Ovary (tissue), 9 donors: Measurements from ENCODE around the gene DBT. TPM values are rescaled to one million over a fixed set of nuclear protein-coding genes. Genes with fewer than 3 reads are reported as not detected.
"Not testable (repeated sequence)": the region's sequence is repeated elsewhere in the genome, so short reads cannot be mapped to it uniquely, and the experiment has no call there.

ENCODE experiments used
- DNase-seq, 5 donors: peaks; one replicate each; pipeline ENCODE4 v3.0.0-alpha.2; 2019 to 2020
- H3K27ac ChIP-seq, 2 donors: fragments of 200-600 bp; one replicate each; pipeline versions ENCODE4 v1.5.1 to v1.8.0; 2019 to 2022
- H3K27me3 ChIP-seq: fragments of 200-600 bp; one replicate; pipeline ENCODE4 v1.8.0; 2022
- H3K36me3 ChIP-seq: fragments of 200-600 bp; sonication (generic); one replicate; pipeline ENCODE4 v1.5.1; 2019
- H3K4me1 ChIP-seq: one replicate; pipeline ENCODE4 v1.8.1; 2013; ENCODE audit warnings: mild to moderate bottlenecking, moderate library complexity; ENCODE audit not compliant: insufficient read depth
- H3K4me3 ChIP-seq: fragments of 200-600 bp; sonication (generic); one replicate; pipeline ENCODE4 v1.5.1; 2017
- H3K9me3 ChIP-seq, 2 donors: fragments of 200-600 bp in 1 of 2; sonication (generic) in 1 of 2; one replicate each; pipeline versions ENCODE4 v1.5.1 to v1.8.1; 2013 to 2019; ENCODE audit warnings: mild to moderate bottlenecking in 1 of 2, moderate library complexity in 1 of 2
- EP300 ChIP-seq: sonication (generic); formaldehyde crosslinking; IDR thresholded peaks from one replicate; pipeline ENCODE4 v1.6.1; 2017; ENCODE audit warnings: antibody characterized with exemption
- POLR2A ChIP-seq: fragments of 450-650 bp; IDR thresholded peaks from one replicate; pipeline ENCODE4 v1.6.1; 2017; ENCODE audit warnings: antibody characterized with exemption, mild to moderate bottlenecking, moderate library complexity
- WGBS, 3 donors: extraction: QIAGEN DNeasy Blood & Tissue Kit in 1 of 3; methylation state at CpG; one replicate each; pipeline versions ENCODE4 v1.1.5 to v1.1.7; 2013 to 2017; 5-methylcytosine and 5-hydroxymethylcytosine counted together
- intact Hi-C, 4 donors: fragments of 100-400 bp; cut with DNase I; formaldehyde crosslinking; loops; one replicate each; pipeline versions ENCODE4 v1.11.0 to v1.15.1; 2022 to 2023
- polyA plus RNA-seq, 2 donors: library from polyadenylated mRNA; stranded (reverse); fragments of 200-250 nt in 1 of 2; fragments of 350-450 nt in 1 of 2; fragmentation: Illumina TruSeq in 1 of 2; extraction: RNeasy Lipid Tissue Mini Kit (QIAGEN cat#74804) in 1 of 2; gene quantifications; one replicate each; pipeline ENCODE4 v1.2.3, GENCODE V29; 2013 to 2014
- total RNA-seq, 7 donors: library from RNA; depleted of rRNA in 2 of 7; stranded (reverse); fragments of >200 nt in 2 of 7; fragmentation: NEBNext Ultra II Directional in 3 of 7; extraction: Animal tissue kit (Norgen Biotek cat#: 25700) in 3 of 7; gene quantifications; one replicate each; pipeline versions ENCODE4 v1.1.0 to v1.2.4, GENCODE V29; 2016 to 2023
- TF ChIP-seq, protein P1 (sequence below), 3 donors: fragments of 450-650 bp in 2 of 3; fragments of 200-600 bp in 1 of 3; IDR thresholded peaks; one replicate each; pipeline versions ENCODE4 v1.5.1 to v1.8.0; 2016 to 2022; ENCODE audit warnings: antibody characterized with exemption in 3 of 3, mild to moderate bottlenecking in 1 of 3
- donor health status: DM: no; HTN: no; CAD: no; lungs with moderate emphysema.
- donor health status: DM: no; HTN: no; CAD: no.
- donor health status: Bipolar disorder and iron deficiency.
- donor health status: DM: yes; HTN: yes; CAD: no.
- donor health status: DM: no; HTN: no; CAD: no.
- donor health status: DM: yes; HTN: yes; CAD: no.

DBT gene
- total and polyA plus RNA-seq, 9 donors, result 5.5 to 17.4 (median 14.8) TPM

- Histone ChIP-seq H3K27me3 (no peaks in the 10 kb centered on the region), H3K4me3 (no peak overlapping the region), H3K4me1 (no peaks in the 10 kb centered on the region), H3K27ac (no peak overlapping the region), H3K9me3 (no peaks in the 10 kb centered on the region), H3K36me3 (no peaks in the 10 kb centered on the region)
- intact Hi-C loops, result no loop called here
- TF ChIP-seq, protein P1, sequence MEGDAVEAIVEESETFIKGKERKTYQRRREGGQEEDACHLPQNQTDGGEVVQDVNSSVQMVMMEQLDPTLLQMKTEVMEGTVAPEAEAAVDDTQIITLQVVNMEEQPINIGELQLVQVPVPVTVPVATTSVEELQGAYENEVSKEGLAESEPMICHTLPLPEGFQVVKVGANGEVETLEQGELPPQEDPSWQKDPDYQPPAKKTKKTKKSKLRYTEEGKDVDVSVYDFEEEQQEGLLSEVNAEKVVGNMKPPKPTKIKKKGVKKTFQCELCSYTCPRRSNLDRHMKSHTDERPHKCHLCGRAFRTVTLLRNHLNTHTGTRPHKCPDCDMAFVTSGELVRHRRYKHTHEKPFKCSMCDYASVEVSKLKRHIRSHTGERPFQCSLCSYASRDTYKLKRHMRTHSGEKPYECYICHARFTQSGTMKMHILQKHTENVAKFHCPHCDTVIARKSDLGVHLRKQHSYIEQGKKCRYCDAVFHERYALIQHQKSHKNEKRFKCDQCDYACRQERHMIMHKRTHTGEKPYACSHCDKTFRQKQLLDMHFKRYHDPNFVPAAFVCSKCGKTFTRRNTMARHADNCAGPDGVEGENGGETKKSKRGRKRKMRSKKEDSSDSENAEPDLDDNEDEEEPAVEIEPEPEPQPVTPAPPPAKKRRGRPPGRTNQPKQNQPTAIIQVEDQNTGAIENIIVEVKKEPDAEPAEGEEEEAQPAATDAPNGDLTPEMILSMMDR (IDR thresholded peaks at IDR 0.05), result no peak
- TF ChIP-seq POLR2A (no peak), EP300 (no peak)
- WGBS, 3 donors, result 96 to 97% (median 97%) methylated on average over 36 to 37 of the region's 37 CpGs
- no peak for DNase-seq
These were observed 36.5 kb downstream of the DBT start for GRCh38 chr1:100213141-100213540.

- intact Hi-C loops, result no loop called here
- no peaks in the 10 kb centered on the region for H3K36me3 ChIP-seq
- WGBS, 3 donors, result 95 to 98% (median 97%) methylated on average over 2 of the region's 2 CpGs
These were observed 43.3 kb downstream of the DBT start for GRCh38 chr1:100206301-100206700.

GRCh38 chr1:100205593-100205992 lies 44.0 kb downstream of the DBT start:
- H3K4me1 ChIP-seq, H3K4me3 ChIP-seq, H3K27ac ChIP-seq, intact Hi-C loops, H3K27me3 ChIP-seq, H3K9me3 ChIP-seq, DNase-seq, H3K36me3 ChIP-seq: not testable (repeated sequence)
- 97 to 100% (median 98%) methylated on average over 2 of the region's 2 CpGs for WGBS, 3 donors

More at GRCh38 chr1:100206301-100206700, 43.3 kb downstream of the DBT start:
- Histone ChIP-seq H3K4me3 (no peak overlapping the region), H3K4me1 (no peaks in the 10 kb centered on the region), H3K27ac (no peak overlapping the region), H3K9me3 (no peaks in the 10 kb centered on the region), H3K27me3 (no peaks in the 10 kb centered on the region)
- TF ChIP-seq, protein P1 (IDR thresholded peaks at IDR 0.05), result no peak
- TF ChIP-seq POLR2A, result no peak
- DNase-seq, result no peak

DNA sequence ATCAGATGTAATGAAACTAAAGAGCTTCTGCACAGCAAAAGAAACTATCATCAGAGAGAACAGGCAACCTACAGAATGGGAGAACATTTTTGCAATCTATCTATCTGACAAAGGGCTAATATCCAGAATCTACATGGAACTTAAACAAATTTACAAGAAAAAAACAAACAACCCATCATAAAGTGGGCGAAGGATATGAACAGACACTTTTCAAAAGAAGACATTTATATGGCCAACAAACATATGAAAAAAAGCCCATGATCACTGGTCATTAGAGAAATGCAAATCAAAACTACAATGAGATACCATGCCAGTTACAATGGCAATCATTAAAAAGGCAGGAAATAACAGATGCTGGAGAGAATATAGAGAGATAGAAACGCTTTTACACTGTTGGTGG lies 44.5 kb downstream of the DBT start:
- H3K4me3 ChIP-seq, H3K36me3 ChIP-seq, intact Hi-C loops, H3K4me1 ChIP-seq, H3K27ac ChIP-seq, DNase-seq, H3K9me3 ChIP-seq, H3K27me3 ChIP-seq: not testable (repeated sequence)
- 96 to 99% (median 98%) methylated on average over 2 of the region's 2 CpGs for WGBS, 3 donors

DNA sequence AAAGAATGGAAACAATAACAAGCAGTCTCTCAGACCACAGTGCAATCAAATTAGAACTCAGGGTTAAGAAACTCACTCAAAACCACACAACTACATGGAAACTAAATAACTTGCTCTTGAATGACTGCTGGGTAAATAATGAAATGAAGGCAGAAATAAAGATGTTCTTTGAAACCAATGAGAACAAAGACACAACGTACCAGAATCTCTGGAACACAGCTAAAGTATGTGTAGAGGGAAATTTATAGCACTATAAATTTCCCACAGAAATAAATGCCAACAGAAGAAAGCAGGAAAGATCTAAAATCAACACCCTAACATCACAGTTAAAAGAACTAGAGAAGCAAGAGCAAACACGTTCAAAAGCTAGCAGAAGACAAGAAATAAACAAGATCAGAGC lies 46.9 kb downstream of the DBT start:
- DNase-seq, H3K27me3 ChIP-seq, H3K9me3 ChIP-seq, H3K27ac ChIP-seq, H3K4me1 ChIP-seq, H3K36me3 ChIP-seq, H3K4me3 ChIP-seq, intact Hi-C loops: not testable (repeated sequence)
- 55 to 67% (median 57%) methylated on average over 2 of the region's 2 CpGs for WGBS, 3 donors

- DNase-seq, intact Hi-C loops, H3K4me1 ChIP-seq, H3K27me3 ChIP-seq, H3K27ac ChIP-seq, H3K9me3 ChIP-seq, H3K36me3 ChIP-seq, H3K4me3 ChIP-seq: not testable (repeated sequence)
- WGBS, 3 donors, result 59 to 71% (median 69%) methylated on average over 6 of the region's 6 CpGs
These were observed 49.6 kb downstream of the DBT start for GRCh38 chr1:100200060-100200459.

DNA sequence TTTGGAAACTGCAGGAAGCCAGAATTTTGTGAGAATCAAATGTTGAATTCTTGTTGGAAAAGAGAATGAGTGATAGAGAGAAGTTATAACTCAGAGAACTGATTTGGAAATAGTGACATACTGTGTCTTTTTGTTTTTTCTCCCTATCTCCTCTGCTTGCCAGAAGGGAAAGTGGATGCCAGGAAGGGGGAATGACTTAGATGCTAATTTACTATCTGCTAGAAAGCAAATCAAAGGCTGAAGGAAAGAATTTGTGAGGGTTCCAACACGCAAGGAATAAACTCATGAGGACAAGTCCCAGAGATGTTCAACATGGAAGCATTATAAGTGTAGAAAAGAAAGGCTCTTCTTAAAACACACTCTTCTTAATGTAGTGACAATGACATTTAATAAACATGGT lies 51.0 kb downstream of the DBT start:
- H3K4me1 ChIP-seq, result no peaks in the 10 kb centered on the region
- WGBS, 3 donors, result 91 to 95% (median 93%) methylated on average over 1 of the region's 1 CpG
- DNase-seq, result no peak
- H3K9me3 ChIP-seq, result no peaks in the 10 kb centered on the region
- H3K27me3 ChIP-seq, result no peaks in the 10 kb centered on the region
- intact Hi-C loops, result no loop called here
- TF ChIP-seq, protein P1 (IDR thresholded peaks at IDR 0.05), result no peak
- TF ChIP-seq EP300 (no peak), POLR2A (no peak)
- no peak overlapping the region for H3K4me3 ChIP-seq
- no peaks in the 10 kb centered on the region for H3K36me3 ChIP-seq
- H3K27ac ChIP-seq, result no peak overlapping the region
